Amniotic stem cell (primary cell): ENCODE results near the gene PGAP1.

ENCODE experiments used
- DNase-seq: peaks from one replicate; lab custom pipeline; 2025; lab: John Stamatoyannopoulos, UW

PGAP1 gene, protein sequence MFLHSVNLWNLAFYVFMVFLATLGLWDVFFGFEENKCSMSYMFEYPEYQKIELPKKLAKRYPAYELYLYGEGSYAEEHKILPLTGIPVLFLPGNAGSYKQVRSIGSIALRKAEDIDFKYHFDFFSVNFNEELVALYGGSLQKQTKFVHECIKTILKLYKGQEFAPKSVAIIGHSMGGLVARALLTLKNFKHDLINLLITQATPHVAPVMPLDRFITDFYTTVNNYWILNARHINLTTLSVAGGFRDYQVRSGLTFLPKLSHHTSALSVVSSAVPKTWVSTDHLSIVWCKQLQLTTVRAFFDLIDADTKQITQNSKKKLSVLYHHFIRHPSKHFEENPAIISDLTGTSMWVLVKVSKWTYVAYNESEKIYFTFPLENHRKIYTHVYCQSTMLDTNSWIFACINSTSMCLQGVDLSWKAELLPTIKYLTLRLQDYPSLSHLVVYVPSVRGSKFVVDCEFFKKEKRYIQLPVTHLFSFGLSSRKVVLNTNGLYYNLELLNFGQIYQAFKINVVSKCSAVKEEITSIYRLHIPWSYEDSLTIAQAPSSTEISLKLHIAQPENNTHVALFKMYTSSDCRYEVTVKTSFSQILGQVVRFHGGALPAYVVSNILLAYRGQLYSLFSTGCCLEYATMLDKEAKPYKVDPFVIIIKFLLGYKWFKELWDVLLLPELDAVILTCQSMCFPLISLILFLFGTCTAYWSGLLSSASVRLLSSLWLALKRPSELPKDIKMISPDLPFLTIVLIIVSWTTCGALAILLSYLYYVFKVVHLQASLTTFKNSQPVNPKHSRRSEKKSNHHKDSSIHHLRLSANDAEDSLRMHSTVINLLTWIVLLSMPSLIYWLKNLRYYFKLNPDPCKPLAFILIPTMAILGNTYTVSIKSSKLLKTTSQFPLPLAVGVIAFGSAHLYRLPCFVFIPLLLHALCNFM

GRCh38 chr2:196926562-196927375 is at the start of gene PGAP1:
TSS of gene PGAP1 (minus strand) at chr2:196926707. CDS start at chr2:196926616, 91 bp downstream.
- peak; percentile 71 for DNase-seq

- no peak for DNase-seq
Measured at GRCh38 chr2:196974970-196975369, 48.5 kb upstream of the PGAP1 start.

DNA sequence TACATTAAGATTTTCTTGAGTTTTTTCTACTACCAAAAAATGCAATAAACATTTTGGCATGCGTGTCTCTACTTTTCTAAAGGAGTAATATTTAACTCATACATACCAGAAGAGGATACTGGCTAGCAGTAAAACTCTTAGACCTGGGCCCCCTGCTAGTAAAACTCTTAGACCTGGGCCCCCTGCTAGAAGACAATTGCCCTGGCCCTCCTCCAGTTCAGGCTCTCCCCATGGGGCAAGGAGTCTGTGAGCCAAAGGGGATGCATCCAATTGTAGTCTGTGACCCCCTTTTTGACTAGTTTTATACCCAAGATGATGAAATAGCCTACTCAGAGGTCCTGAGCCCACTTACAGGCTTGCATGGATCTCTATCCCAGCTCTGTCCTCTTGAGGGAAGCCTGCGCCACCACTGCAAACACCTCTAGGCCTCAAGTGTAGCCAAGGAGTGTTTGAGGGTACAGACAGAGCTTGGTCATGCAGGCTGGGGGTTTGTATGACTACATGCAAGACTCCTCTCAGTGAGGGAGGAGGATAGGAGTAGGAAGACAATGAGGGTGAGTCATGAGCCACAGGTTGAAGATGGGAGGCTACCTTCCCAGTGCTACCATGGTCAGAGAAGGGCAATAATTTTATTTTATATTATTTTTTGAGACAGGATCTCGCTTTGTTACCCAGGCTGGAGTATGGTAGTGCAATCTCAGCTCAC is 45.2 kb upstream of the PGAP1 start:
- no peak for DNase-seq

GRCh38 chr2:196970099-196970498 is 43.6 kb upstream of the PGAP1 start:
- DNase-seq = no peak

DNA sequence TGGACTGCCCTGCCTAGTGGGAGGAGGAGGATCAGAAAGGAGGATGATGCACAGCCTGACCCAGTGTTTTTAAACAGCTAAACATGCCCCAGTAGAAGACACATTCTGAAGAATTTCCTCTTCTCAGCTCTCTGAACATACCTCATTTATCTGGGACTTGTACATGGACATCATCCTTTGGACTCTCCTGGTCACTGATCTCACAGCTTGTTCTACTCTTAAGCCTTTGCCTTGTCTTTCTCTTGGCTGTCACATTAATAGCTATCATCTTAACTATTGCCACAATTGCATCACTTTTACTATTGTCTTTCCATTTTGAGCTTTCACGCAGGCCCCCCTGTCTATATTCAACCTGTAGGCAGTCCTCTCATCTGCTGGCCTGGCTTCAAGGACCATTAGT is 42.0 kb upstream of the PGAP1 start:
- no peak for DNase-seq

DNA sequence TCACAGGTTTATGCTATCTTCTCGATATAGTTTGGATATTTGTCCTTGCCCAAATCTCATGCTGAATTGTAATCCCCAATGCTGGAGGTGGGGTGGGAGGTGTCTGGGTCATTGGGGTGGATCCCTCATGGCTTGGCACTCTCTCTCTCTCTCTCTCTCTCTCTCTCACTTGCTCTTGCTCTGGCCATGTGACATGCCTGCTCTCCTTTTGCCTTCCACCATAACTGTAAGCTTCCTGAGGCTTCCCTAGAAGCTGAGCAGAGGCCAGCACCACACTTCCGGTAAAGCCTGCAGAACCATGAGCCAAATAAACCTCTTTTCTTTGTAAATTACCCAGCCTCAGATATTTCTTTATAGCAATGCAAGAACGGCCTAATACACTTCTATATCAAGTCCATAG is 41.3 kb upstream of the PGAP1 start:
- DNase-seq = no peak

- no peak for DNase-seq
Measured at GRCh38 chr2:196967116-196967515, 40.6 kb upstream of the PGAP1 start.

GRCh38 chr2:196966061-196966460 is 39.6 kb upstream of the PGAP1 start:
- DNase-seq = no peak

- DNase-seq = no peak
Measured at GRCh38 chr2:196965651-196966050, 39.1 kb upstream of the PGAP1 start.

GRCh38 chr2:196963961-196964360 is 37.5 kb upstream of the PGAP1 start:
- no peak for DNase-seq

- no peak for DNase-seq
Measured at GRCh38 chr2:196963043-196963442, 36.5 kb upstream of the PGAP1 start.

DNA sequence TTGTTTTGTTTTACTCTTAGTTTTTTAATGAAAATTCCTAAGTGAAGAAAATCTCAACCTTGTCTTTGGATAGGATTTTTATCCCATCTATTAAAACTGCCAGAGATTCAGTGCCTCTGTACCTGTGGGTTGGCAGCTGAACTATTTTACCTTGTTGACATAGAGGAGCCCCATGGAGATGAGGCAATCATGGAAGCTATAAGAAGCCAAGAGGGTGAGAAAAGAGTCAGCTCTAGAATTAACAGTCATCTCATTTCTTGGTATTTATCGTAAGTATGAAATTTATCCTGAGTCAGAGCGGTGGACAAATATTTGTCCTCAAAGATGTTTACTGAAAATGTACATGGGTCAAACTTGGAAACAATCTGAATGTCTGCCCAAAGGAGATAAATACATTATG is 35.8 kb upstream of the PGAP1 start:
- no peak for DNase-seq

DNA sequence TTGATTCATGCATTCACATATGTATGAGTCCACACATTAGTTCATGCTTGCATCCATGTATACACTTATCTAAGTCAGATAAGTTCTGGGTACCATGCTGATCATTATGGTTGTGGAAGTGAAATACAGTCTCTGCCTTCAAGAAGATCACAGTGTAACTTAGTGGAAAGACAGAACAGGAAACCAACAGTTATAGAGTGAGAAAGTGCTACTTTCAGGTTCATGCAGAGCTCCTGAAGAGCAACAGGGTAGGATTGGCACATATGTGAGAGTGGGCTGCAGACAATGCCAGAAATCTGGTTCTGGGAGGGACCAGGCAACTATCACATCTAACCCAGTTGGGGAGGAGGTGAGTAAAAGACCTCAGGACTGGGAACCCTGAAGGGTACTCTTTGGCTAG is 35.4 kb upstream of the PGAP1 start:
- no peak for DNase-seq

GRCh38 chr2:196959734-196960338 is 33.3 kb upstream of the PGAP1 start:
- DNase-seq = no peak

GRCh38 chr2:196959281-196959680 is 32.8 kb upstream of the PGAP1 start:
- no peak for DNase-seq

- DNase-seq = no peak
Measured at GRCh38 chr2:196957881-196958525, 31.5 kb upstream of the PGAP1 start.

GRCh38 chr2:196957442-196957841 is 30.9 kb upstream of the PGAP1 start:
- no peak for DNase-seq

DNA sequence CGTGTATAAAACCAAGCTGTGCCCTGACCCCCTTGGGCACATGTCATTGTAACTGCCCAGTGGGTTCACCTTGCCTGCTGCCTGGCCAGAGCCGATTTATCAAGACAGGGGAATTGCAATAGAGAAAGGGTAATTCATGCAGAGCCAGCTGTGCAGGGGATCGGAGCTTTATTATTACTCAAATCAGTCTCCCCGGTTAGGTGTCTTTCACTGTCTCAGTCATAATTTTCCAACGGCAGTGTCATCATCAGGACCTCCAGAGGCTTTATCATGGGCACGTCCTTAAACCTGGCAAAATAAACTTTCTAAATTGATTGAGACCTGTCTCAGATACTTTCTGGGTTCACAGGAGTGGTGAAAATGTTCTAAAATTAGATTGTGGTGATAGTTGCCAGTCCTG is 29.6 kb upstream of the PGAP1 start:
- DNase-seq = no peak

DNA sequence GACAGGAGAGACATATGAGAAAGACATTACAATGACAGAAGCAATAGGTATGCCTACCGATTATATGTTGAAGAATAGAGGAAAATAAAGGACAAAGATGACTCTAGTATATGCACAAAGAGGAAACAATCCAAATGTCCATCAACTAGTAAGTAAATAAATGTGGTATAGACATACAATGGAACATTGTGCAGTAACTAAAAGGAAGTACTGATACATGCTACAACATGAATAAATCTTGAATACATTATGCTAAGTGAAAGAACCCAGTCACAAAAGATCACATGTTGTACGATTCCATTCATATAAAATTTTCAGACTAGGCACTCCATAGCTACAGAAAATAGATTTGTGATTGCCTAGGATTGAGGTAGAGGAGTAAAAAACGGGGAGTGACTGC is 28.5 kb upstream of the PGAP1 start:
- no peak for DNase-seq

DNA sequence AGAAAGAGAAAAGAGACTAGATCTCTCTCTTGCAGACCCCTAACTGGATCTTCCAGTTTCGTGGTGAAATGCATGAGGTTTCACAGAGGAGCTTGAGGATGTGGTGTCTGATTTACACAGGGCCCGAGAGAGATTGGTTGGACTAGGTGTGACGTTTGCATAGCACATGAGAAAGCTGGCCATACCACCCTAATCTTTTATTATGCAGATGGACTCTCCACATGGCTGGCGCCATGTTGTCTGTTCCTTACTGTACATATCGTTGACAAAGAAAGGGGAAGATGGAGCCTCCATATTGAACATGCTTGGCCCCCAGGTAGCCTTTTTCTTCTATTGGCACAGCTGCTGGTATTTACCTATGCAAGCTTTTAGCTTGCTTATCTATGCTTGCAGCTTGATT is 27.5 kb upstream of the PGAP1 start:
- DNase-seq = no peak

DNA sequence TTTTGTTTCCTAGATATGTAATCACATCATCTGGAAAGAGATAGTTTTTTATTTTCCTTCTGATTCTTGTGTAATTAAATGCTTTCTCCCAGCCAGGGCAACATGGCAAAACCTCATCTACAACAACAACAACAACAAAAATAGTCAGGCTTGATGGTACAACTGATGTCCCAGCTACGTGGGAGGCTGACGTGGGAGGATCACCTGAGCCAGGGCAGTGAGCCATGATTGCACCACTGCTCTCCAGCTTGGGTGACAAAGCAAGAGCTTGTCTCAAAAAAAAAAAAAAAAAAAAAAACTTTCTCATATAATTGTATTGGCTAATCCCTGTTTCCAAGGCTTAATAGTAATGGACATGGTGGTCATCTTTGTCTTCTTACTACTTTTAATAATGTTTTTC is 26.4 kb upstream of the PGAP1 start:
- no peak for DNase-seq
